Superior temporal gyrus (tissue), 1 donor: Measurements from ENCODE around the gene TLNRD1.

Experiments
- DNase-seq: peaks from one replicate; pipeline ENCODE4 v3.0.0-alpha.2; 2016; ENCODE audit errors: extremely low spot score

The TLNRD1 gene

DNA sequence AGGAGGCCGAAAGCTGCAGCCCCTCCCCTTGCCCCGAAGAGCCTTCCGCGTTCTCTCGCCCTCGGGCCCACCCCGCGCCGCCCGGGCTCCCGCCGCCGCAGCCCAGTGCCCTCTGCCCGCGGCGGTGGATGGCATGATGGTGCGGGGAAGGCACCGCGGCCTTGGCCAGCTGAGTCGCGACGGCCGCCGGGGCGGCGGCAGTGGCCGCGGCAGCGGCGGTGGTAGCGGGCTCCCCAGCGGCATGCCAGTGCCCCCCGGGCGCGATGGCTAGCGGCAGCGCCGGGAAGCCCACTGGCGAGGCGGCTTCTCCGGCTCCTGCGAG, 1.2 kb downstream of the TLNRD1 start:
- DNase-seq, result no peak

DNA sequence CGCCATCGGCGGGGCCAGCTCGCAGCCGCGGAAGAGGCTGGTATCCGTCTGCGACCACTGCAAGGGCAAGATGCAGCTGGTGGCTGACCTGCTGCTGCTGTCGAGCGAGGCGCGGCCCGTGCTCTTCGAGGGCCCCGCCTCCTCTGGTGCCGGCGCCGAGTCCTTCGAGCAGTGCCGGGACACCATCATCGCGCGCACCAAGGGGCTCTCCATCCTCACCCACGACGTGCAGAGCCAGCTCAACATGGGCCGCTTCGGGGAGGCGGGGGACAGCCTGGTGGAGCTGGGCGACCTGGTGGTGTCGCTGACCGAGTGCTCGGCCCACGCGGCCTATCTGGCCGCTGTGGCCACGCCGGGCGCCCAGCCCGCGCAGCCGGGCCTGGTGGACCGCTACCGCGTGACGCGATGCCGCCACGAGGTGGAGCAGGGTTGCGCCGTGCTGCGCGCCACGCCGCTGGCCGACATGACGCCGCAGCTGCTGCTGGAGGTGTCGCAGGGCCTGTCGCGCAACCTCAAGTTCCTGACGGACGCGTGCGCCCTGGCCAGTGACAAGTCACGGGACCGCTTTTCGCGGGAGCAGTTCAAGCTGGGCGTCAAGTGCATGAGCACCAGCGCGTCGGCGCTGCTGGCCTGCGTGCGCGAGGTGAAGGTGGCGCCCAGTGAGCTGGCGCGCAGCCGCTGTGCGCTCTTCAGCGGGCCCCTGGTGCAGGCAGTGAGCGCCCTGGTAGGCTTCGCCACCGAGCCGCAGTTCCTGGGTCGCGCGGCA, 1.8 kb downstream of the TLNRD1 start:
- no peak for DNase-seq

DNA sequence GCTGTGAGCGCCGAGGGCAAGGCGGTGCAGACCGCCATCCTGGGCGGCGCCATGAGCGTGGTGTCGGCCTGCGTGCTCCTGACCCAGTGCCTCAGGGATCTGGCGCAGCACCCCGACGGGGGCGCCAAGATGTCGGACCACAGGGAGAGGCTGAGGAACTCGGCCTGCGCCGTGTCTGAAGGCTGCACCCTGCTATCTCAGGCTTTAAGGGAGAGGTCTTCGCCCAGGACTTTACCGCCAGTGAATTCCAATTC, 2.3 kb downstream of the TLNRD1 start:
- no peak for DNase-seq

DNA sequence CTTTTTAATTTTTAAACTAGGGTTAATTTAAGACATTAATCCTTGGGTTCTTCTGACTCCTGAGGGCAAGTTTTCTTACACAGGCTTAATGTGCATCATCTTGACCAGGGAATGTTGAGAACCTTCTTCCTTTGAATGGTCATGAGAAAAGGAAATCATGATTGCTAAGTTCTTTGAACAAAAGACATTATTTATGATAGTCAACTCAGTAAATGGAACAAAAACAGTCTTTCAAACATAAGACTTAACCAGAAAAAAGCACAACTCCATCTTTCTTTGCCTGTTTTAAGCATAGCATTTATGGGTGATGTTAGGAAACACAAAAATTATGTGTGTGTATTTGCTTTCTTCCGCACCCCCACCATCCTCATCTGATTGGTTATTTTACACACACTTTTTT, 5.4 kb downstream of the TLNRD1 start:
- peak; percentile 24 for DNase-seq

DNA sequence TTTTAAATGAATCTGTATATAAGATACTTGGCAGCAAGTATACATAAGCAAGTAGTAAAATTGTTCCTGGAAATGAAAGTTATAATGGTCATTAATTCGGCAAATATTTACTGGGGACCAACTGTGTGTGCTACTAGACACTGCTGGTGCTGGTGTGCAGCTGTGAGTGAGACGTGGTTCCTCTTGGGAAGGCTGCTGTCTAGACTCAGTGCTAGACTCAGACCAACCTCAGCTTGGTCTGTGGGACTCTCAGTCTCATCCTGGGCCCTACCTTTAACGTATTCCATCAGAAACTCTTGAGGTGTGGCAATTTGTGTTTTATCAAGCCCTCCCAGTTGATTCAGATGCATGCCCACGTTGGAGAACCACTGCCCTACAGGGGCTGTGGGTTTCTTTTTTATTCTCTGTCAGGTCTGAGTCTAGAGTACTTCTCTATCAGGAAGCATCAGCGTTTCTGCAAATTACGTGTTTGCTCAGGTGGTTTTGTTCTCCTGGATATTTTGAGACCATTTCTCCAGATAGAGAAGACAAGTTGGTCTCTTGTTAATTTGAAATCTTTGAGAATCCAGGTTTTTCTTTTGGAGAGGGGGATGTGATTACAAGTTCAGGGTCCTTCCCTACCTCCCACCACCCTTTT, 6.8 kb downstream of the TLNRD1 start:
- DNase-seq, result no peak

DNA sequence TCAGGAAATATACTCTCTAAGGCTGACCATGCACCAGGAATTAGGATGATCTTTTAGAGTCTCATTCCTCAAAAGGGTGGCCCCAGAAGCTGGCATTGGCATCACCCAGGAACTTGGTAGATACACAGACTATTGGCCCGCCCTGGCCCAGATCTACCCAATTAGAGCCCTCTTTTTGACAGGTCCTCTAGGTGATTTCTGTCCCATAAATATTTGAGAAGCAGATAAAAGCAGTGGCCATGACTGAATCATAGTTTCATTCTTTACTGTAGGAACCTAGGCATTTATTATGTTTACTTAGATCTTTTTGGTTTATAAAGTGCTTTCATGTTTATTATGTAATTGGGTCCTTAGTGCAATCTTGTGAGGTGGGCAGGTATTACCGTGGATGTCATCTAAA, 7.6 kb downstream of the TLNRD1 start:
- DNase-seq, result no peak

DNA sequence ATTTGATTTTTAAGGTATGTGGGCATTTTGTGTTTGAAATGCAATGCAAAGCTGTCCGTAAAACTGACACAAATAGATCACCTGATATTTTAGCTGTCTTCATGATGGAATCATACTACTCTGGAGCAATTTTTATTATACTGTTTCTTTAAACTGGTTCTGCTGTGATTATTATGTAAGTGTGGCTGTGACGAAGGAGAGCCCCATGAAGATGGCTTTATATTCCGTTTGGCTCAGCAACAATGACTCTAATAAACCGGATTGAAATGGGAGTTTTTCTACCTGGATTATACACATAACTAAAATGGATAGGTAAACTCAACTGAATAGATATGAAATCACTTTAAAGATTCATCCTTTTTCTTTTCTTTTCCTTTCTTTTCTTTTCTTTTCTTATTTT, 9.4 kb downstream of the TLNRD1 start:
- no peak for DNase-seq

DNA sequence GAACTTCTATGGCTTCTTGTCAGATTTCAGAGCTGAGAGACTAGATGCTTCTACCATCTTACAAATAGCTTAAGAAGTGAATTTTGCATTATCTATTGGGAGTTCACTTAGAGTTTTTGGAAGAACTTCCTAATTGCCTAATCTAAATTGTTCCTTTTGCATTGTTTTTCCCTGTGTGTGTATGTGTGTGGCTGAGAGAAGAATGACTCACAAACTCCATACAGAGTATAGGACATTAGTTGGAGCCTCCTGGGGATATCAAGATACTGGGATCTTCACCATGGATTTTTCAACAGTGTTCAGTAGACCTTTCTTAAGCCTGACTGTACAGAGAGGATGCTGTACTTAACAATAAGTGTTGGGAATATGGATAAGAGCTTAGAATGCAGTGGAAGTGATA, 10.9 kb downstream of the TLNRD1 start:
- no peak for DNase-seq

DNA sequence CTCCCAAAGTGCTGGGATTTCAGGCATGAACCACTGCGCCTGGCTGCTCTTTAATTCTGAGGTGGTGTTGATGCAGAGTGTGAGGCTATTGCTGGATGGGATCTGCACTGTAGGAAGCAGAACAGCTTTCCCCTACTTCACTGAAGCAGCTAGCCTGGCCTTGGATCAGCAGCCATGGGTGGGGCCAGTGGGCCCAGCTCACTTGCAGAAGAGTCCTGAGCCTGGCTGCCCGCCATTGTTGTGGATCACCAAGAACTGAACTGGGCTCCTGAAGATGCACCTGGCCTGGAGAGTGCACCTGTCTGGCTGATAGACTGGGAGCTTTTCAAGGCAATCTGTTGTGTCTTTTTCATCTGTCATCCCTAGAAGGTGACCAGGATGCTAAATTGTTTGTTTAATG, 11.9 kb downstream of the TLNRD1 start:
- DNase-seq, result no peak

DNA sequence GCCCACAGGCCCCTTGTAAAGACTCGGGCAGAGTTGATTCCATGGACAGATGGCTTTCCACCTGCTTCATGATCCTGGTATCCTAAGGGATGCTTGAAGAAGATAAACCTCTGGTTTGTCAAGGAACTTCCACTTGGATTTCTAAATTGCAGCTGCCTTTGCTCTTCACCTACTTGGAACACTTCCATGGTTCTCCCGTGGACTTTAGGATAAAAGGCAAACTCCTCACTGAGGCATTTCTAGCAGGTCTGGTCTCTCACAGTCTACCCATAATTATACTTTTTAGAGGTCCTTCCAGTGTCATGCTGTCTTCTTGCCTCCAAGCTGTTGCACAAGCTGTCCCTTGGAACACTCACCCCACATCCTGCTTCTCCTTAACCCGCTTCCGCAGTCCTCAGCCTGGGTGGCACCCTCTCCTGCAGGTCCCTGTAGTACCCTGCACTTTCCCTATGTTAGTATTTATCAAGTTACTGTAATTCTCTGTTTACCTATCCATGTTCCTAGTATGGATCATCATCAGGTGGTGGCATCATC, 12.7 kb downstream of the TLNRD1 start:
- DNase-seq, result no peak

DNA sequence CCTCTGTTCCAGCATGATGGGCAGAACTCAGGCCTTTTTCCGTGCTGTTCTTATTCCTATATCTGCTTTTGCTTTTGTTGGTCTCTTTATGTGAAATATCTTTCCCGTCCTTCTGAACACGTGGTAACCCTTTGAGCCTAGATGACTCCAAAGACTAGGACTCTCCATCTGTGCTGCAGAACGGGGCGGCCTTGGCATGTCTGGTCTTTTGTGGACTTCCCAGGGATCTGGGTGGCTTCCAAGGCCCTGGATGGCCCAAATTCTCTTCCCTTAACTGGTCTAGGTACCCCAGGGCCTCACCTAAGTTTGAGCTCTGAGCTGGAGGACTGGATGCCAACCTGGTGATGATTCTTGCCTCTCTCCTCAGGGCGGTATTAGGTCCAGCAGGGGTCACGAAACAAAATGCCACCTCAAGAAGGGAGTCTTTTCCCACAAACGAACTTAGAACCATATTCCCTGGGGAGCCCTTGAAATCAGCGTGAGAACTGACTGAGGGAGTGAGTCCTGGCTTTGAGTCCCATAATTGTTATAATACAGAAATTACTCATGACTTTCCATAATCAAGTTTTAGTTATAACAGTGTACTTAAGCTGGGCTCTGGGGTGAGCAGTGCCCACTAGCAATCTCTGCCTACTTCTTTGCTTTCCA, 13.8 kb downstream of the TLNRD1 start:
- no peak for DNase-seq

DNA sequence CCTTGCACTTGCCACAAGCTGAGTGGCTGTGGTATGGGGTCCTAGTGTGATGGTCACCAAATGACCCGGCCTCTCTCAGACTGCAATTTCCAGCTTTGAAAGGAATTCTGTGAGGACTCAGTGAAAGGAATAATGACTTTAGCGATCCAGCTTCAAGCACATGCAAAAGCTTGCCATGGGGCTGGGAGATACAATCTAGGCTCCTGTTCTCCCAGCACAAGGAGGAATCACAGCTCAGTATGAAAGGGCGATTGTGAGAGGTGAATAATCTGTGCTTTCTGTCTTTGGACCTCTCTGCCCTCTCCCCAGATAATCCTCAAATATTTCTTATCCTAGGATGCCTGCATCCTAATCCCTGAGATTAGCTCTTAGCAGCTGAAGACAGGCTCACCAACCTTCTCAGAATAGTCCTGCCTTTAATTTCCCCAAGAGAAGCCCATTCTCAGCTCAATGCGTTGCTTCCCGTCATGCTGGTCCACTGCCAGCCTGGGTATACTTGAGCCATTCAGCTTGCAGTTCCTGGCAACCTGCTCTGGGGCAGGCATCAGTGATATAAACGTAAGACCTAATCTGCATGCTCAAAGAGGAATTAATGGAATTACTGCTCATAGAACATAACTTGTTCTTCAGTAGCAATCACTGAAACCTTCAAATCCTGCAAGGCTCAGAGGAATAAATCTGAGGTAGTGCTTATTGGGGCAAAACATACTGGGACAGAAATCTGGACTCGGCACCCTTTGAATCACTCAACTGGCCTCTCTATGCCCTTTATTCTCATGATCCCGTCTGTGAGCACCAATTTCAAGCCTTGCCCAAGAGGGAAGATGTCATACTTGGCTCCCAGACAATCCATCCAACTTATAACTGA, 15.1 kb downstream of the TLNRD1 start:
- DNase-seq, result peak; percentile 89

DNA sequence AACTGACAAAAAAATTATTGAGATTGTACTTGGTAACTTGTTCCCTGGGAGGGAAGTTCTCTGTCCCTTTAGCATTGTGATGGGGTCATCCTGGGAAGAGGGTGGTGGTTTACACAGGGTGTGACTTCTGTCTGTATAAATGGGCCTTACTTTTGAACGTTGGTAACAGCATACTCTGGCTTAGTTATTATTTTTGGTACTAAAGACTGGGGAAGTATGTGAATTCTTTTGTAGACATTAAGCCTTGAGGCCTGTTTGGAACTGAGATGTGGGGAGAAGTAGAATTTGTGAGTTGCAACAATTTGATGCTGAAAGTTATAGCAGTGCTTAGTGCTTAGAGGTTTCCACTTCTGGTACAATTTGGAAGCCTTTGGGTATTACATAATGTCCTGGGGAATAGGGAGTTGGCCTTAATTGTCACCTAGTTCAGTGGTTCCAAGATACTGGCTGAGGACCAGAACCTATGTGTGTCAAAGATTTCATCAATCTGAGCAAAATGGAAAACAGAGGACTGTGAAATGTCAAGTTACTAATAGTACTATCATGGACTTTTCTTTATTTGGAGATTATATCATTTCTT, 15.9 kb downstream of the TLNRD1 start:
- DNase-seq, result no peak

DNA sequence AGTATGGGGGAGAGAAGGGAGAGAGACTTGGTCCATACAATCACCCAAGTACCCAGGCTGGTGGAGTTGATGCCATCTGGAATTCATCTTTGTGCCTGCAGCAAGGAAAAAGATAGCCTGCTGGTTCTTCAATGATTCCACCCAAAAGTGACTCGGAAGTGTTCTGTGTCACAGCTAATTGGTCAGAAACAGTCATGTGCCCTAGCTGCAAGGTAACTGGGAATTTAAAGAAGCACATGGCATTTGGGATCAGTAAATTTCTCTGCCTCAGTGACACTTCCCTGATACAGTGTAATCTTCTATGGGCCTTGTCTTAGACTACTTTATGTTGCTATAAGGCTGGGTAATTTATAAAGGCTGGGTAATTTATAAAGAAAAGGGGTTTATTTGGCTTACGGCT, 17.5 kb downstream of the TLNRD1 start:
- no peak for DNase-seq

DNA sequence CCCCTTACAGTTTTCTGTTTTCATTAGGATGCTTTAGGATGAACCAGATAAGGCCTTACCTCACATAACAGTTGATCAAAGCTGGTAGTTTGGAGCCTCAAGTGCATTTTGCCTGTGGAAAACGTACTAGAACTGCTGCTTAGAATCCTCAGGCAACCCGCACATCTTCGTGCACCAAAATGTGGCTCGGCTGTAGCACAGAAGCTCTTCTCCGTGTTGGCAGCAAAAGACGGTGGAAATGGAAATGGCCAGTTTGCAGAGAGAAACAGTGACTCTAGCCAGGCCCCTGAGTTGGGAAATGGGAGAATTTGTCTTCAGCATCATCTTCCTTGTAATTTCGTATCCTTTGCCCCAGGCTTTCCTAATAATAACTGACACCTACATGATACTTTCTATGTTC, 20.6 kb downstream of the TLNRD1 start:
- no peak for DNase-seq

DNA sequence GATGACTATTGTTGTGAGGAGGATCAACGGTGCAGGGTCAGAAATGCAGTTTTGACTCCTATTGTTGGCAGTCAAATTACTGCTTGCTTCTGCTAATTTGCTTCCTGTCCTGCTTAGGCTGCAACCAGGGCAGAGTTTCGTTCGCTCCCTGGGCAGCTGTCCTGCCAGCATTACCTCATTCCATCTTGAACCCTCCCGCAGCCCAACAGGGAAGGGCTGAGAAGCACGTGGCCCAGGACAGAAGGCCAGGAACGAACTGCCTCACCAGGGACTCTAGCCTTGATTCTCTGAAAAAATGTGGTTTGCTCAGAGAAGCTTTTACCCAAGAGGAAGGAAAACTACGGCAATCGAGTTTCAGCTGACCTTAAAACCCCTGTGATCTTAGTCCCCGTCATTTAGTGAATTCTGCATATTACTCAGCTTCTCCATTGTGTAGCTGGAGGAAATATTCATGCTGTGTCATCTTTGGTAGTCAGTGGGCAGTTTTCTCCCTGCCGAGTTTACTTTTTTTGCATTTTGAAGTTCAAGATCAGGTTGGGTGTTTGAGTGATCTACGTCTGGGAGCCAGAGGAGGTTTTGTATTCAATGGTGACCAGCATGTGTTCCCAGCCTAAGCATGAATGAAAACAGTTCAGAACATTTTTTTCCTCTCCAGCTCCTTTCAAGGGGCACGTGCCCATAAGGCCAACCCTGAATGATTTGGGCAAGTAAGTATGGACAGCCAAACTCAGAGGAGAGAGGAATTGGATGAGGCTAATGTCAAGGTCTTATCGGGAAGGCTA, 23.0 kb downstream of the TLNRD1 start:
- DNase-seq, result no peak

DNA sequence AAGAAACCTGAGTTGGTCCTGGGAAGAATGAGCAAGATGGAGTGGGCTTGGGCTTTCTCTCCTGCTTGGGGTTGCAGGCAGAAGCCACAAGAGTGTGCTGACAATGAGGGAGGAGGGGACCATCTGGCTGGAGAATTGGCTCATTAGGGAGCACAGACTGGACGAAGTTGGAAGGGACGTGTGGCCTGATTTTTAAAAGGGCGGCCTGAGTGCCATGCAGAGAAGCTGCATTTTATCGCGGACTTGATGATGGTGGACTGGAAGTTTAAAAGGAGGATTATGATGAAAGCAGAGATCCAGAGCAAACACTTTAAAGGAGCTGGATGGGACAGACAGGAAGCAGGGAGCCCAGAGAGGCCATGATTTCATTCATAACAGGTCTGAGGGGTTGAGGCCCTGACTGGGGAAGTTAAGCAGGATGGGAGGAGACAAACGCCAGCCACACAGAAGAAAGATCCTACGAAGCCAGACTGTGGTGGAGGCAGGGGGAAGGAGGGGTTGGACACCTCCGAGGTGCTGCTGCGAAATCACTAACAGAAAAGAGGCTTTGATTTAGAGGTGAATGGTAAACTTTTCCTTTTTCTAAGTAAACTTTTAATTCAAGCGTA, 23.6 kb downstream of the TLNRD1 start:
- no peak for DNase-seq

DNA sequence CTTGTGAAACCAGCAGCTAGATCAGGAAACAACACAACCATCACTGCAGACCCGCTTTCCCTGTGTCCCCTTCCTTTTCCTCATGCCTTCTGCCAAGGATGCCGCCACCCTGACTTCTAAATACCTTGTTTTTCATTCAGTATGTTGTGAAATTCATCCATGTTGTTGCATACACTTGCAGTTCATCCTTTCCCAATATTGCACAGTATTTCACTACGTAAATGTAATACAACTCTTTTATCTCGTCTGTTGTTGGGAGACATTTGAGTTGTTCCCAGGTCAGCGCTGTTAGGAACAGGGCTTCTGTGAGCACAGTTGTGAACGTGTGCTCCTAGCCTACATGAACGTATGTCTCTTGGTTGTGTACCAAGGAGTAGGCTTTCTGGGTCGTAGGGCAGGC, 24.2 kb downstream of the TLNRD1 start:
- no peak for DNase-seq

DNA sequence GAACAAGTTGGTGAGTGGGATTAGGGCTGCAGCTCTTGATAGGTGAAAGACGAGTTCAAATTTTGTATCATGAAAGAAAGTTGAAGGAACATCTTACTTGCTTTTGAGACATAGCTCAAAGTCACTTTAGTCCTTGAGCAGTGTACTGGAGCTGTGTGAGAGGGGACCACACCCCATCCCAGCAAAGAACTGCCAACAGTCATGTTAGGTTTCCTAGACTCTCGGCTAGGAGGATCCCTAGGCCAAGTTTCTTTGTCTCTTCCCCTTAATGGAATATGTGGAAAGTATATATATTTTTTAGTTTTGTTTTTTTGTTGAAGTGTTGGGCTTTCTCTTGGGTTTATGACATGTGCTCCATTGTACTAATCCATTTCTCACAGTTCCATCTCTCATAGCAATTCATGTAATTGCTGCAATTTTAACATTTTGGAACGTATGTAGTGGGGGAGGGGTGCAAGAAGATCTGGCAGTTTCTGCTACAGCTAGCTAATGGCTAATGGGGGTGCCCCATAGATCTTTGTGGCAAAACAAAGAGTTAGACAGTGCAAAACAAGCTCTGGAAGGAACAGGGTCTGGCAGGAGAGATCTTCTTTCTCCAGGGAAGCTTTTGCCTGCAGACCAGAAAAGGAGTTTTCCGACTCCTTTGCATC, 25.1 kb downstream of the TLNRD1 start:
- no peak for DNase-seq

DNA sequence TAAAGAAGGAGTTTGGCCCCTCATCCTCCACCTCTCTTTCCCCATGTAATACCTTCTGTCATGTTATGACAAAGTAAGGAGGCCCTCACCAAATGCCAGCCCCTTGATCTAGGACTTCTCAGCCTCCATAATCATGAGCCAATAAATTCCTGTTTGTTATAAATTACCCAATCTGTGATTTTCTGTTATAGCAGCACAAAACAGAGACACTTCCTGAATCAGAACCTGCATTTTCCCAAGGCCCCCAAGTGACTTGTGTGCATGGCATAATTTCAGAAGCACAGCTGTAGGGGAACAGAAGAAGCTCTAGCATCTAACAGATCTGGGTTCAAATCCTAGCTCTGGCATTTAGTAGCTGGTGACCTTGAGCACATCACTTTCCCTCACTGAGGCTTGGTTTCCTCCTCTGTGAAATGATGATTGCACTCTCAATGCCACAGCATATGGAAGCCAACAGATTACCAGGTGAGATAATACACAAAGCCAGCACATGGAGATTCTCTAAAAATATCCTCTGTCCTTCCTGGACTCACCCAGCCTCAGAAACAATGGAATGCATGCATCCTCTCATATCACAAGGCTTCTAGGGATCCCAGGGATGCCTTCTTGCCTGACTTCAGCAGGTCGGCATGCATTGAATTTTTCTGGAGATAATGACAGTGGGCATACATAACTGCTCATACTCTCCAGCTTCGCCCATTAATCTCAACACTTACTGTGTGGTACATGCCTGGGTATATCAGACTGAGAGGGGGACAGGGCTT, 26.3 kb downstream of the TLNRD1 start:
- no peak for DNase-seq
